D341Med (cell line): ENCODE data around the gene MAP7D3.
"Not testable (repeated sequence)": the region's sequence is repeated elsewhere in the genome, so short reads cannot be mapped to it uniquely, and the experiment has no call there.

Experiments used
- DNase-seq: peaks from one replicate; pipeline ENCODE4 v3.0.0; 2012; ENCODE audit warnings: low spot score

Gene MAP7D3

GRCh38 chrX:136251041-136251991 lies at the start of gene MAP7D3:
Gene MAP7D3, minus strand, starts transcription at chrX:136251400. Its CDS starts 42 bp downstream, at chrX:136251358.
- DNase-seq = peak; percentile 88

GRCh38 chrX:136300721-136301120 lies 49.5 kb upstream of the MAP7D3 start, which contains the start of gene ADGRG4:
Gene ADGRG4, plus strand, starts transcription at chrX:136300963. Its CDS starts 7,815 bp downstream, at chrX:136308778.
- not testable (repeated sequence) for DNase-seq

GRCh38 chrX:136295380-136295779 lies 44.2 kb upstream of the MAP7D3 start:
- DNase-seq = no peak

GRCh38 chrX:136292656-136293055 lies 41.5 kb upstream of the MAP7D3 start:
- DNase-seq = no peak

GRCh38 chrX:136291824-136292223 lies 40.6 kb upstream of the MAP7D3 start:
- DNase-seq = no peak

GRCh38 chrX:136286375-136286774 lies 35.2 kb upstream of the MAP7D3 start:
- DNase-seq = not testable (repeated sequence)

- DNase-seq = no peak
Observed at GRCh38 chrX:136275553-136275952, 24.4 kb upstream of the MAP7D3 start.

- DNase-seq = no peak
Observed at GRCh38 chrX:136273986-136274385, 22.8 kb upstream of the MAP7D3 start.

GRCh38 chrX:136272325-136272724 lies 21.1 kb upstream of the MAP7D3 start:
- DNase-seq = no peak

- DNase-seq = no peak
Observed at GRCh38 chrX:136271300-136271699, 20.1 kb upstream of the MAP7D3 start.

- DNase-seq = no peak
Observed at GRCh38 chrX:136269921-136270320, 18.7 kb upstream of the MAP7D3 start.

GRCh38 chrX:136268051-136269048 lies 17.1 kb upstream of the MAP7D3 start:
- DNase-seq = peak; percentile 51

GRCh38 chrX:136266828-136267227 lies 15.6 kb upstream of the MAP7D3 start:
- DNase-seq = no peak

- no peak for DNase-seq
Observed at GRCh38 chrX:136262812-136263315, 11.7 kb upstream of the MAP7D3 start.

- DNase-seq = no peak
Observed at GRCh38 chrX:136262243-136262642, 11.0 kb upstream of the MAP7D3 start.

- no peak for DNase-seq
Observed at GRCh38 chrX:136261321-136261720, 10.1 kb upstream of the MAP7D3 start.

GRCh38 chrX:136260776-136261175 lies 9.6 kb upstream of the MAP7D3 start:
- DNase-seq = no peak

- DNase-seq = no peak
Observed at GRCh38 chrX:136259543-136259942, 8.3 kb upstream of the MAP7D3 start.

- DNase-seq = no peak
Observed at GRCh38 chrX:136258951-136259350, 7.8 kb upstream of the MAP7D3 start.

GRCh38 chrX:136256026-136256425 lies 4.8 kb upstream of the MAP7D3 start:
- no peak for DNase-seq

- no peak for DNase-seq
Observed at GRCh38 chrX:136255541-136255940, 4.3 kb upstream of the MAP7D3 start.
